DOHH2 (cell line): Measurements from ENCODE around the gene SP8.

Experiments used
- H3F3A ChIP-seq: fragments of 200-600 bp; sonication (generic), shearing (Covaris generic); 2 replicates; pipeline ENCODE4 v1.6.0; 2016; ENCODE audit warnings: antibody characterized with exemption, mild to moderate bottlenecking; ENCODE audit not compliant: control insufficient read depth, insufficient read depth
- H3K27ac ChIP-seq: fragments of 200-600 bp; sonication (generic); 2 replicates; pipeline ENCODE4 v1.5.1; 2014; ENCODE audit warnings: low read depth, mild to moderate bottlenecking, low read length, moderate library complexity
- H3K27me3 ChIP-seq: fragments of 200-600 bp; sonication (generic); 2 replicates; pipeline ENCODE4 v1.6.1; 2014; ENCODE audit warnings: mild to moderate bottlenecking, low read length, mixed read lengths; ENCODE audit not compliant: control insufficient read depth
- H3K36me3 ChIP-seq: fragments of 200-600 bp; sonication (generic); 2 replicates; pipeline ENCODE4 v1.6.1; 2014; ENCODE audit warnings: mild to moderate bottlenecking, low read length, moderate library complexity, mixed read lengths; ENCODE audit not compliant: control insufficient read depth
- H3K4me1 ChIP-seq: fragments of 200-600 bp; sonication (generic); 2 replicates; pipeline ENCODE4 v1.6.1; 2014; ENCODE audit warnings: mild to moderate bottlenecking, low read length, mixed read lengths; ENCODE audit not compliant: control insufficient read depth
- H3K4me2 ChIP-seq: fragments of 200-600 bp; sonication (generic); 2 replicates; pipeline ENCODE4 v1.6.0; 2014; ENCODE audit warnings: mild to moderate bottlenecking, low read length, moderate library complexity
- H3K4me3 ChIP-seq: fragments of 200-600 bp; sonication (generic); 2 replicates; pipeline ENCODE4 v1.5.1; 2014; ENCODE audit warnings: mild to moderate bottlenecking, low read length, mixed read lengths
- H3K79me2 ChIP-seq: fragments of 200-600 bp; sonication (generic); 2 replicates; pipeline ENCODE4 v1.6.1; 2014; ENCODE audit warnings: mild to moderate bottlenecking, low read length, mixed read lengths; ENCODE audit not compliant: control insufficient read depth
- H3K9me2 ChIP-seq: fragments of 200-600 bp; sonication (generic); replicated peaks from 2 replicates; pipeline ENCODE4 v1.6.1; 2014; ENCODE audit warnings: mild to moderate bottlenecking, low read length, mixed read lengths; ENCODE audit not compliant: control insufficient read depth
- H3K9me3 ChIP-seq: fragments of 200-600 bp; sonication (generic); 2 replicates; pipeline ENCODE4 v1.6.1; 2014; ENCODE audit warnings: antibody characterized with exemption, low read length, mixed read lengths; ENCODE audit not compliant: control insufficient read depth, insufficient read depth
- H4K20me1 ChIP-seq: fragments of 200-600 bp; sonication (generic); 2 replicates; pipeline ENCODE4 v1.6.0; 2014; ENCODE audit warnings: low read depth, mild to moderate bottlenecking, antibody characterized with exemption, low read length, moderate library complexity; ENCODE audit not compliant: control insufficient read depth, insufficient read depth
- EZH2phosphoT487 ChIP-seq: fragments of 200-600 bp; sonication (generic); IDR thresholded peaks from 2 replicates; pipeline ENCODE4 v1.6.1; 2017; ENCODE audit warnings: borderline replicate concordance, mild to moderate bottlenecking, antibody characterized with exemption, low read length, moderate library complexity, mixed read lengths
- TF ChIP-seq, protein P1 (sequence below): fragments of 200-600 bp; sonication (generic); IDR thresholded peaks from one replicate; pipeline ENCODE4 v1.5.1; 2014; ENCODE audit warnings: antibody characterized with exemption, mild to moderate bottlenecking, low read depth, low read length; ENCODE audit not compliant: poor library complexity, severe bottlenecking

Gene SP8

DNA sequence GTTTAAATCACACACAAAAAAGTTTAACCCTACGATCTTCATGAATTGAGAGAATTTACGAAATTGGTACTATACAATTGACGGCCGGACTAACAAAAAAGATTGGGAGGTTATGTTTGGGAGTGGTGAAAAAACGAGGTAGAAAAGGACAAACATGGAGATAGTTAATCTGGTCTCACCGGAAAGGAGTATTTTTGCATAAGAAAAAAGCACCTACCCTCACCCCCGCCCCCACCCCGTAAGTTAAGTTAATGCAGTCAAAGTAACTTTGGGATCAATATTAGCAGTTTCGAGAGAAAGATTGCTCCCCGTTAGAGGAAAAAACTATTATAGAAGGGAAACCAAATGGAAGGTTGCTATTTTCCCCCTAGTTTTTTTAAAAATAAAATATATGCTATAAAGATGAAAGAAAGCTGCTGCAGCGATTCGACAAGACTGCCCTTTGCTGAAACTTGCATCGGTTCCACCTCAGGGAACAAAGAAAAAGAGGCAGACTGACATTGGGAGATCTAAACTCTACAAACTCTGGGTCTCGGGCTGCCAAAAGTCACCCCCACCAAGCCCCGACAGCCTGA is 3.5 kb downstream of the SP8 start:
- H3K4me3 ChIP-seq, result no peak overlapping the region
- H3K27ac ChIP-seq, result no peak overlapping the region
- no peaks in the 10 kb centered on the region for H3K27me3 ChIP-seq
- TF ChIP-seq EZH2phosphoT487, result no peak
- TF ChIP-seq, protein P1, sequence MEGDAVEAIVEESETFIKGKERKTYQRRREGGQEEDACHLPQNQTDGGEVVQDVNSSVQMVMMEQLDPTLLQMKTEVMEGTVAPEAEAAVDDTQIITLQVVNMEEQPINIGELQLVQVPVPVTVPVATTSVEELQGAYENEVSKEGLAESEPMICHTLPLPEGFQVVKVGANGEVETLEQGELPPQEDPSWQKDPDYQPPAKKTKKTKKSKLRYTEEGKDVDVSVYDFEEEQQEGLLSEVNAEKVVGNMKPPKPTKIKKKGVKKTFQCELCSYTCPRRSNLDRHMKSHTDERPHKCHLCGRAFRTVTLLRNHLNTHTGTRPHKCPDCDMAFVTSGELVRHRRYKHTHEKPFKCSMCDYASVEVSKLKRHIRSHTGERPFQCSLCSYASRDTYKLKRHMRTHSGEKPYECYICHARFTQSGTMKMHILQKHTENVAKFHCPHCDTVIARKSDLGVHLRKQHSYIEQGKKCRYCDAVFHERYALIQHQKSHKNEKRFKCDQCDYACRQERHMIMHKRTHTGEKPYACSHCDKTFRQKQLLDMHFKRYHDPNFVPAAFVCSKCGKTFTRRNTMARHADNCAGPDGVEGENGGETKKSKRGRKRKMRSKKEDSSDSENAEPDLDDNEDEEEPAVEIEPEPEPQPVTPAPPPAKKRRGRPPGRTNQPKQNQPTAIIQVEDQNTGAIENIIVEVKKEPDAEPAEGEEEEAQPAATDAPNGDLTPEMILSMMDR, result no peak
- no peak overlapping the region for H3K4me2 ChIP-seq
- H3K4me1 ChIP-seq, result no peaks in the 10 kb centered on the region
- H3K79me2 ChIP-seq, result no peaks in the 10 kb centered on the region
- H4K20me1 ChIP-seq, result no peaks in the 10 kb centered on the region
- peaks cover 6% of the 10 kb centered on the region; the same call in 1 of the 2 replicates for H3K9me3 ChIP-seq
- no peaks in the 10 kb centered on the region for H3K36me3 ChIP-seq
- no peaks in the 10 kb centered on the region for H3K9me2 ChIP-seq
- no peaks in the 10 kb centered on the region for H3F3A ChIP-seq

DNA sequence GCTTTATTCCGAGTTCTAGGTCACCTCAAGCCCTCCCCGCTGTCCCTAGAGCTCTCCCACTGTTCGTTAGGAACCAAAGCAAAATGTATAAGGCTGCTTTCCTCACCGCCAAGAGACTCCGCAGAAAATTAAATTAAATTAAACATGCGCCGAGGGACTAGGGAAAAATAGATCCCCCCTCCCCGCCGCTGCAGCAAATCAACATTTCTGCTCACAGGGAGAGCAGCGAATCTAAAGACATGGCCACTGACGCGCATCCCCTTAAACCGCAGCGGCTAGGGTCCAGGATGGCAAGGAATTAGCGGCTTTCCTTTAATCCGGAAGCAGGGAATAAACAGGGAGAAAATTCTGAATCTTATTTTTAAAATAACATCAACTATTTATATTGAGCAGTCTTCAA is 7.6 kb downstream of the SP8 start:
- no peak for TF ChIP-seq EZH2phosphoT487
- TF ChIP-seq, protein P1, result no peak
- H3F3A ChIP-seq, result no peaks in the 10 kb centered on the region
- H3K4me3 ChIP-seq, result no peak overlapping the region
- no peaks in the 10 kb centered on the region for H3K27me3 ChIP-seq
- H3K36me3 ChIP-seq, result no peaks in the 10 kb centered on the region
- no peak overlapping the region for H3K4me2 ChIP-seq
- no peaks in the 10 kb centered on the region for H3K4me1 ChIP-seq
- no peaks in the 10 kb centered on the region for H3K79me2 ChIP-seq
- no peaks in the 10 kb centered on the region for H4K20me1 ChIP-seq
- peaks cover 13% of the 10 kb centered on the region; the same call in 1 of the 2 replicates for H3K9me3 ChIP-seq
- H3K27ac ChIP-seq, result no peak overlapping the region
- no peaks in the 10 kb centered on the region for H3K9me2 ChIP-seq

DNA sequence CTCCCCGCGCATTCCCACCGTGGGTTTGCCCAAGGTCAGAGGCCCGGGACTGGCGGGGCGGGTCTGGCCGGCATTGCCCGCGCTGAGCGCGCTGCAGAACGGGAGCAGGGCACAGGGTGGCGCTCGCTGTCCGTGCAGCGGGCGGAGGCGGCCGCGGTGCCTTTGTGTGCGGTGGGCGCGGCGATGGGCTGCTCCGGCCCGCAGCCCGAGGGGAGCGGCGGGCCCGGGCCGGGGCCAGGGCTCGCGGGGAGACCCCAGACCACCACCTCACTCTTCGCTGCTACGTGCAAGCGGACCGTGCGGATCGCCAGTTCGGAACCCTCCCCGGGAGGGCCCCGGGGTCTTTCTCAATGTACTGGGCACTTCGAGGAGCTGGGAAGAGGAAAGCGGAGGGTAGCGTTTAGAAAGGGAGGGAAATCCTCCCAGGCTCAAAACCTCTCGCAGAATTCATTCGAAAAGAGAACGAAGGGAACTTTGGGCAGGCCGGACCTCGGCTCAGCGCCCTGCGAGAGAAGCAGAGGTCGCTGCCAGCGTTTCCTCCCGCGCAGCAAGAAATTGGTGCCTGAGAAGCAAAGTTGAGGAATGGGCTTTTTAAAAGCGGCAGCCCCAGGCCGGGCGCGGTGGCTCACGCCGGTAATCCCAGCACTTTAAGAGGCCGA is 8.5 kb downstream of the SP8 start:
- Histone ChIP-seq H3K36me3 (no peaks in the 10 kb centered on the region), H3F3A (no peaks in the 10 kb centered on the region), H3K9me2 (no peaks in the 10 kb centered on the region), H4K20me1 (no peaks in the 10 kb centered on the region), H3K27me3 (no peaks in the 10 kb centered on the region), H3K4me1 (no peaks in the 10 kb centered on the region), H3K4me3 (no peak overlapping the region), H3K4me2 (no peak overlapping the region), H3K9me3 (peaks cover 13% of the 10 kb centered on the region; the same call in 1 of the 2 replicates), H3K79me2 (no peaks in the 10 kb centered on the region), H3K27ac (no peak overlapping the region)
- TF ChIP-seq, protein P1, result no peak
- TF ChIP-seq EZH2phosphoT487, result no peak
